ENCODE data around the gene ENTREP1. TPM values are rescaled to one million over a fixed set of nuclear protein-coding genes. Genes with fewer than 3 reads are reported as not detected.

Gene ENTREP1
- total and polyA plus RNA-seq, 2 experiments from 2014 or later: 5.7 to 10.0 TPM

GRCh38 chr9:69397384-69398214 is 72.6 kb downstream of the ENTREP1 start:
- H3K27ac ChIP-seq (ENCODE audit: low read depth): no peak overlapping the region
- H3K27me3 Mint-ChIP-seq (ENCODE audit: insufficient read depth, low read depth, poor library complexity): peaks cover 2% of the 10 kb centered on the region
- 0 out of 3 replicates have a peak, but pooled peaks cover 3% of the 10 kb centered on the region for H3K9me3 Mint-ChIP-seq
- H3K4me1 ChIP-seq (ENCODE audit: insufficient read depth): no peaks in the 10 kb centered on the region
- TF ChIP-seq CTCF (conservative IDR thresholded peaks at IDR 0.05; ENCODE audit: low read depth in 2 of 2) (no peak), ETS1 (IDR thresholded peaks at IDR 0.05) (no peak), ZNF114 (CRISPR knock-in tag; IDR thresholded peaks at IDR 0.05) (no peak)
- no peaks in the 10 kb centered on the region for H3F3A ChIP-seq (replicated peaks; ENCODE audit: low read depth)
- H3K36me3 Mint-ChIP-seq (ENCODE audit: low read depth): 0 out of 3 replicates have a peak, but pooled peaks cover 2% of the 10 kb centered on the region
- ATAC-seq (no peak), DNase-seq (ENCODE audit: low spot score) (no peak)
- H3K36me3 ChIP-seq (ENCODE audit: insufficient read depth): no peaks in the 10 kb centered on the region
- no peaks in the 10 kb centered on the region for H3K4me1 Mint-ChIP-seq
- H2AFZ ChIP-seq: peak overlapping the region; percentile 69
- peaks cover 4% of the 10 kb centered on the region; the same call in 1 of the 2 replicates for H3K9me2 ChIP-seq (ENCODE audit: insufficient read depth)
- H3K4me3 Mint-ChIP-seq: no peak overlapping the region
- no peaks in the 10 kb centered on the region for H4K20me1 ChIP-seq (replicated peaks; ENCODE audit: insufficient read depth)
- no peak overlapping the region for H3K4me3 ChIP-seq
- H3K27ac Mint-ChIP-seq: no peak overlapping the region
- H3K27me3 ChIP-seq (ENCODE audit: insufficient read depth): no peaks in the 10 kb centered on the region
- H3K4me2 ChIP-seq: no peak overlapping the region
- H3K79me2 ChIP-seq (replicated peaks; ENCODE audit: insufficient read depth): no peaks in the 10 kb centered on the region

- Histone ChIP-seq H3K4me2 (no peak overlapping the region), H2AFZ (no peak overlapping the region), H3K27me3 (ENCODE audit: insufficient read depth) (no peaks in the 10 kb centered on the region), H3K9me2 (ENCODE audit: insufficient read depth) (no peaks in the 10 kb centered on the region), H3K4me1 (ENCODE audit: insufficient read depth) (no peaks in the 10 kb centered on the region), H3F3A (replicated peaks; ENCODE audit: low read depth) (no peaks in the 10 kb centered on the region), H3K79me2 (replicated peaks; ENCODE audit: insufficient read depth) (no peaks in the 10 kb centered on the region), H3K4me3 (no peak overlapping the region), H4K20me1 (replicated peaks; ENCODE audit: insufficient read depth) (no peaks in the 10 kb centered on the region), H3K27ac (ENCODE audit: low read depth) (no peak overlapping the region), H3K36me3 (ENCODE audit: insufficient read depth) (no peaks in the 10 kb centered on the region)
- Mint-ChIP-seq H3K27me3 (ENCODE audit: insufficient read depth, low read depth, poor library complexity) (peaks cover 7% of the 10 kb centered on the region), H3K4me1 (peaks cover 6% of the 10 kb centered on the region; the same call in 2 of the 3 replicates), H3K4me3 (no peak overlapping the region), H3K36me3 (ENCODE audit: low read depth) (0 out of 3 replicates have a peak, but pooled peaks cover 2% of the 10 kb centered on the region), H3K27ac (no peak overlapping the region), H3K9me3 (peaks cover 3% of the 10 kb centered on the region; the same call in 1 of the 3 replicates)
- TF ChIP-seq POLR2AphosphoS5 (IDR thresholded peaks at IDR 0.05; ENCODE audit: low read depth) (no peak), CREB1 (CRISPR knock-in tag; IDR thresholded peaks at IDR 0.05; ENCODE audit: low read depth) (no peak), STAT1 (IDR thresholded peaks at IDR 0.05; ENCODE audit: unreplicated experiment) (no peak), ZNF114 (CRISPR knock-in tag; IDR thresholded peaks at IDR 0.05) (no peak)
- DNase-seq (ENCODE audit: low spot score): no peak
- no peak for ATAC-seq
These were observed 75.5 kb downstream of the ENTREP1 start for GRCh38 chr9:69400470-69400869.

Measured in GM23338 (cell line).